Uterus (tissue), 4 donors: Measurements from ENCODE around the gene SPRED3. TPM values are rescaled to one million over a fixed set of nuclear protein-coding genes. Genes with fewer than 3 reads are reported as not detected.

Experiments
- DNase-seq, 2 donors: peaks; one replicate each; pipeline ENCODE4 v3.0.0-alpha.2; 2019 to 2020
- H3K27ac ChIP-seq, 2 donors: fragments of 200-600 bp; sonication (generic); 1 replicate in 1 of 2; 2 replicates in 1 of 2; pipeline ENCODE4 v1.5.1; 2016 to 2018
- H3K27me3 ChIP-seq, 2 donors: fragments of 200-600 bp; sonication (generic); one replicate each; pipeline ENCODE4 v1.5.1; 2018 to 2019; ENCODE audit warnings: control low read depth in 1 of 2
- H3K36me3 ChIP-seq, 2 donors: fragments of 200-600 bp; sonication (generic); one replicate each; pipeline ENCODE4 v1.5.1; 2019; ENCODE audit warnings: control low read depth in 1 of 2
- H3K4me1 ChIP-seq, 2 donors: fragments of 200-600 bp; sonication (generic); one replicate each; pipeline ENCODE4 v1.5.1; 2018 to 2019; ENCODE audit warnings: control low read depth in 1 of 2
- H3K4me3 ChIP-seq, 2 donors: fragments of 200-600 bp; sonication (generic); 1 replicate in 1 of 2; 2 replicates in 1 of 2; pipeline ENCODE4 v1.5.1; 2018 to 2019; ENCODE audit warnings: mild to moderate bottlenecking in 1 of 2
- H3K9me3 ChIP-seq, 2 donors: fragments of 200-600 bp; sonication (generic); one replicate each; pipeline ENCODE4 v1.5.1; 2019; ENCODE audit warnings: control low read depth in 1 of 2
- POLR2A ChIP-seq, 2 donors: fragments of 450-650 bp; IDR thresholded peaks; one replicate each; pipeline ENCODE4 v1.6.1; 2016; ENCODE audit warnings: antibody characterized with exemption in 2 of 2, mild to moderate bottlenecking in 1 of 2, moderate library complexity in 1 of 2
- intact Hi-C: fragments of 100-400 bp; cut with DNase I; formaldehyde crosslinking; loops from one replicate; pipeline ENCODE4 v1.15.1; 2023; ENCODE audit warnings: low total_unique reads
- total RNA-seq, 4 donors: library from RNA; depleted of rRNA in 3 of 4; stranded (reverse); fragments of >200 nt in 3 of 4; gene quantifications; one replicate each; pipeline versions ENCODE4 v1.1.0 to v1.2.4, GENCODE V29; 2014 to 2023
- TF ChIP-seq, protein P1 (sequence below), 4 experiments: fragments of 200-600 bp in 2 of 4; fragments of 450-650 bp in 2 of 4; sonication (generic) in 2 of 4; IDR thresholded peaks; one replicate each; pipeline ENCODE4 v1.5.1; 2016 to 2019; ENCODE audit warnings: antibody characterized with exemption in 4 of 4, mild to moderate bottlenecking in 2 of 4, moderate library complexity in 1 of 4
- donor health status: DM: yes; HTN: yes; CAD: no.

The SPRED3 gene
- total RNA-seq, 4 donors from 2014 or later = 0.88 to 5.7 TPM; not detected in 2

DNA sequence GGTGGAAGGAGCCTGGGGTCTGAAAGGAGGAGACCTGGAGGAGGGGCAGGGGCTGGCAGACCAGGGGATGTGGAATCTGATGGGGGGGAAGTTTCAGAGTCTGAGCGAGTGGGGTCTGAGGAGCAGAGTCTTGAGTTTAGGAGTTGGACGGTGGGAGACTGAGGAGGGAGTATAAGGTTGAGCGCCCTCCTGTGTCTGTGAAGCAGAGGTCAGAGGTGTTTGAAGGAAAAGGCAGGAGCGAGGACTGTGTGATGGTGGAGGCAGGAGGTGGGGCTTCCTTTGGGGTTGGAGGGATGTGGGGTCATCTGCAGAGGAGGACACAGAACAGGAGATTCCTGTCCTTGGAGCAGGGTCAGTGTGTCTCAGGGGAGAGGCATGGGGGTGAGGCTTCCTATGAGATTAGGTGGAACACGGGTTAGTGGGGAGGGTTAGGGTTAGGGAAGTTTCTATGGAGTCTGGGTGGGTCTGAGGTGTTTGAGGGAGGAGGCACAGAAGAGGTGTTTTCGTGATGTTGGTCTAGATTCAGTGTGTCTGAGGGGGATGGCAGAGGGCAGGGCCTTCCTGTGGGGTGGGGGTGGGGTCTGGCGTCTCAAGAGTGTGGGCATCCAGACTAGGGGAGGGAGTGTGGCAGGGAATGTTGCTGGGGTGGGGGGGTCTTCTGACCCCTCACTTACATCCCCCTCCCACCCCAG is 53.3 kb downstream of the SPRED3 start:
- Histone ChIP-seq H3K27me3 (no peaks in the 10 kb centered on the region), H3K36me3 (no peaks in the 10 kb centered on the region), H3K27ac (no peak overlapping the region), H3K4me3 (no peak overlapping the region), H3K9me3 (no peaks in the 10 kb centered on the region), H3K4me1 (no peaks in the 10 kb centered on the region)
- intact Hi-C loops = no loop called here
- no peak for DNase-seq
- TF ChIP-seq, protein P1, sequence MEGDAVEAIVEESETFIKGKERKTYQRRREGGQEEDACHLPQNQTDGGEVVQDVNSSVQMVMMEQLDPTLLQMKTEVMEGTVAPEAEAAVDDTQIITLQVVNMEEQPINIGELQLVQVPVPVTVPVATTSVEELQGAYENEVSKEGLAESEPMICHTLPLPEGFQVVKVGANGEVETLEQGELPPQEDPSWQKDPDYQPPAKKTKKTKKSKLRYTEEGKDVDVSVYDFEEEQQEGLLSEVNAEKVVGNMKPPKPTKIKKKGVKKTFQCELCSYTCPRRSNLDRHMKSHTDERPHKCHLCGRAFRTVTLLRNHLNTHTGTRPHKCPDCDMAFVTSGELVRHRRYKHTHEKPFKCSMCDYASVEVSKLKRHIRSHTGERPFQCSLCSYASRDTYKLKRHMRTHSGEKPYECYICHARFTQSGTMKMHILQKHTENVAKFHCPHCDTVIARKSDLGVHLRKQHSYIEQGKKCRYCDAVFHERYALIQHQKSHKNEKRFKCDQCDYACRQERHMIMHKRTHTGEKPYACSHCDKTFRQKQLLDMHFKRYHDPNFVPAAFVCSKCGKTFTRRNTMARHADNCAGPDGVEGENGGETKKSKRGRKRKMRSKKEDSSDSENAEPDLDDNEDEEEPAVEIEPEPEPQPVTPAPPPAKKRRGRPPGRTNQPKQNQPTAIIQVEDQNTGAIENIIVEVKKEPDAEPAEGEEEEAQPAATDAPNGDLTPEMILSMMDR (IDR thresholded peaks at IDR 0.05) = no peak
- no peak for TF ChIP-seq POLR2A (IDR thresholded peaks at IDR 0.05)

- TF ChIP-seq, protein P1 (IDR thresholded peaks at IDR 0.05) = no peak
- no peak for TF ChIP-seq POLR2A (IDR thresholded peaks at IDR 0.05)
- intact Hi-C loops = no loop called here
- H3K36me3 ChIP-seq = no peaks in the 10 kb centered on the region
These were observed 54.2 kb downstream of the SPRED3 start for GRCh38 chr19:38442736-38443135.

DNA sequence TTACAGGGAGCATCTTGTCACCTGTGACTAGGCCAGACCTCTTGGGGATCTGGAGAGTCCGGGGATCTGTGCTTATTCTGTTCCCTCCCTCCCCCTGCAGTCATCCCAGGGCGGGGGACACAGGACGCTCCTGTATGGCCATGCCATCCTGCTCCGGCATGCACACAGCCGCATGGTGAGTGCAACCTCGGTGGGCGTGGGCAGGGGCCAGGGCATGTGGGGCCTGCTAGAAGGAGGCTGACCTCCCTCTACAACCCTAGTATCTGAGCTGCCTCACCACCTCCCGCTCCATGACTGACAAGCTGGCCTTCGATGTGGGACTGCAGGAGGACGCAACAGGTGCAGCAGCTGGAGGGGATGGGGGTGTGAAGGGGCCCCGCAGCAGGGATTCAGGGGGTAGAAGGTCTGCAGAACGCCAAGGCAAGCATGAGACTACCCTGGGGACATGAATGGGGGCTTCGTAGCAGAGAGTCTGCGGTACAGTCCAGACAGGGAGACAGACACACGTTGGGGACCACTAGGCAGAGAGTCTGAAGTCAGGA is 55.0 kb downstream of the SPRED3 start:
- no peaks in the 10 kb centered on the region for H3K4me1 ChIP-seq
- H3K36me3 ChIP-seq = no peaks in the 10 kb centered on the region
- intact Hi-C loops = no loop called here
- no peak for DNase-seq
- TF ChIP-seq, protein P1 (IDR thresholded peaks at IDR 0.05) = no peak
- no peaks in the 10 kb centered on the region for H3K9me3 ChIP-seq
- H3K27ac ChIP-seq = no peak overlapping the region
- no peaks in the 10 kb centered on the region for H3K27me3 ChIP-seq
- no peak overlapping the region for H3K4me3 ChIP-seq

More at GRCh38 chr19:38442736-38443135, 54.2 kb downstream of the SPRED3 start:
- H3K9me3 ChIP-seq = no peaks in the 10 kb centered on the region
- H3K4me3 ChIP-seq = no peak overlapping the region
- H3K27ac ChIP-seq = no peak overlapping the region
- no peaks in the 10 kb centered on the region for H3K4me1 ChIP-seq
- H3K27me3 ChIP-seq = no peaks in the 10 kb centered on the region
- no peak for DNase-seq

DNA sequence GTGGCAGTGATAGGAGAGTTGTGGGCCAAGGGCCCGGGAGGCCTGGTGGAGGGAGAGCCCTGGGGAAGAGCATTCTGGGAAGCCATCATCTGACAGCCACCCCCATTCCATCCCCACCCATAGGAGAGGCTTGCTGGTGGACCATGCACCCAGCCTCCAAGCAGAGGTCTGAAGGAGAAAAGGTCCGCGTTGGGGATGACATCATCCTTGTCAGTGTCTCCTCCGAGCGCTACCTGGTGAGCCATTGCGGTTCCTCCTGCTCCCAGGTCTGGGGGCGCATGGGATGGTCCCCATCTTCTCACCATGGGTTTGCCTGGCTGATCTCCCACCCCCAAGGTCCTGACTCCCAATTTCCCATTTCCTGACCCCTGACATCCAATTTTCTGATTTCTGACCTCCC is 55.5 kb downstream of the SPRED3 start:
- no peak for TF ChIP-seq POLR2A (IDR thresholded peaks at IDR 0.05)
- TF ChIP-seq, protein P1 (IDR thresholded peaks at IDR 0.05) = no peak
- Histone ChIP-seq H3K4me3 (no peak overlapping the region), H3K27ac (no peak overlapping the region), H3K36me3 (no peaks in the 10 kb centered on the region), H3K4me1 (no peaks in the 10 kb centered on the region), H3K9me3 (no peaks in the 10 kb centered on the region), H3K27me3 (no peaks in the 10 kb centered on the region)
- intact Hi-C loops = no loop called here
- DNase-seq = no peak

DNA sequence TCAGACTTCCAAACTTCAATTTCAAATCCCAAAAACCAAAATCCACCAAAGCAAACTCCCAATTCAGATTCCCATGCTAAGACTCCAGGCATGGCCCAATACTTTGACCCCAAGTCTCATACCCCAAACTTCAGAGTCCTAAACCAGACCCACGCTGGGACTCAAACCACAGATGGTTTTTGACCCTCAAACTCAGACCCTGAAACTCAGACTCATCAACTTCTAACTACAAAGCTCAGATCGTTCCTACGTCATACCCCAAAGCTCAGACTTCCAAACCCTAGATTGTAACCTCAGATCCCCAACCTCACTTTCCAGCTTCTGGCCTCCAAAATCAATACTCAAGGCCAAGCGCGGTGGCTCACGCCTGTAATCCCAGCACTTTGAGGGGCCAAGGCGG is 56.9 kb downstream of the SPRED3 start:
- intact Hi-C loops = no loop called here
- Histone ChIP-seq H3K4me1 (no peaks in the 10 kb centered on the region), H3K36me3 (no peaks in the 10 kb centered on the region), H3K27ac (no peak overlapping the region), H3K9me3 (no peaks in the 10 kb centered on the region), H3K27me3 (no peaks in the 10 kb centered on the region), H3K4me3 (no peak overlapping the region)
- DNase-seq = no peak
- TF ChIP-seq POLR2A (IDR thresholded peaks at IDR 0.05) = no peak
- TF ChIP-seq, protein P1 (IDR thresholded peaks at IDR 0.05) = no peak
